Right lobe of liver (tissue), 6 donors: ENCODE measurements around the gene TIAM2. TPM values are rescaled to one million over a fixed set of nuclear protein-coding genes. Genes with fewer than 3 reads are reported as not detected.
"Not testable (repeated sequence)": the region's sequence is repeated elsewhere in the genome, so short reads cannot be mapped to it uniquely, and the experiment has no call there.

Source experiments
- ATAC-seq, 4 donors: fragments of 200-7000 bp; cut with Tn5 transposase; one replicate each; pipeline ENCODE4 v1.9.1; 2020; ENCODE audit warnings: mild to moderate bottlenecking in 4 of 4, moderate library complexity in 4 of 4
- DNase-seq, 3 donors: peaks; one replicate each; pipeline ENCODE4 v3.0.0-alpha.2; 2020
- H3K27ac ChIP-seq, 3 donors: fragments of 200-600 bp; one replicate each; pipeline ENCODE4 v1.8.0; 2022
- H3K27me3 ChIP-seq, 2 donors: fragments of 200-600 bp; one replicate each; pipeline ENCODE4 v1.8.0; 2022
- H3K36me3 ChIP-seq, 4 donors: fragments of 200-600 bp; sonication (generic) in 1 of 4; one replicate each; pipeline versions ENCODE4 v1.5.1 to v1.8.0; 2017 to 2022; ENCODE audit warnings: control low read depth in 1 of 4
- H3K4me1 ChIP-seq, 4 donors: fragments of 200-600 bp; sonication (generic) in 1 of 4; one replicate each; pipeline versions ENCODE4 v1.5.1 to v1.8.0; 2017 to 2022; ENCODE audit warnings: control low read depth in 1 of 4
- H3K4me3 ChIP-seq, 3 donors: fragments of 200-600 bp; one replicate each; pipeline ENCODE4 v1.8.0; 2022
- H3K9me3 ChIP-seq, 4 donors: fragments of 200-600 bp; sonication (generic) in 1 of 4; one replicate each; pipeline versions ENCODE4 v1.5.1 to v1.8.0; 2017 to 2022; ENCODE audit warnings: control low read depth in 1 of 4
- CTCF ChIP-seq, 4 donors: fragments of 200-600 bp in 3 of 4; fragments of 450-650 bp in 1 of 4; IDR thresholded peaks; one replicate each; pipeline versions ENCODE4 v1.5.1 to v1.8.0; 2016 to 2022; ENCODE audit warnings: antibody characterized with exemption in 4 of 4, mild to moderate bottlenecking in 2 of 4
- POLR2A ChIP-seq: fragments of 450-650 bp; IDR thresholded peaks from one replicate; pipeline ENCODE4 v1.6.1; 2017; ENCODE audit warnings: antibody characterized with exemption, mild to moderate bottlenecking
- WGBS: methylation state at CpG from one replicate; pipeline ENCODE4 v1.1.6; 2018; ENCODE audit warnings: low coverage, low lambda C conversion rate; ENCODE audit not compliant: insufficient coverage; ENCODE audit errors: missing lambda C conversion rate; 5-methylcytosine and 5-hydroxymethylcytosine counted together
- intact Hi-C, 2 donors: fragments of 100-400 bp; cut with DNase I; formaldehyde crosslinking; loops; one replicate each; pipeline versions ENCODE4 v1.11.2 to v1.14.1; 2022
- total RNA-seq, 6 experiments: library from RNA; depleted of rRNA in 2 of 6; stranded (reverse); fragments of >200 nt in 2 of 6; fragmentation: NEBNext Ultra II Directional in 3 of 6; extraction: Animal tissue kit (Norgen Biotek cat#: 25700) in 3 of 6; gene quantifications; one replicate each; pipeline versions ENCODE4 v1.1.0 to v1.2.4, GENCODE V29; 2016 to 2023
- donor health status: DM: no; HTN: yes; CAD: no.
- donor health status: DM: no; HTN: no; CAD: no.
- donor health status: DM: no; HTN: no; CAD: no.
- donor health status: DM: no; HTN: yes; CAD: no.
- donor health status: DM: no; HTN: yes; CAD: no.

Gene TIAM2
- total RNA-seq, 6 experiments from 2014 or later: 1.3 to 4.4 (median 1.7) TPM

- no peak for ATAC-seq
- TF ChIP-seq CTCF (IDR thresholded peaks at IDR 0.05) (no peak), POLR2A (no peak)
- 75% methylated on average over 1 of the region's 1 CpG for WGBS
Observed at GRCh38 chr6:155014137-155014536, 19.0 kb downstream of the TIAM2 start.

GRCh38 chr6:155014670-155015300, 19.7 kb downstream of the TIAM2 start:
- Histone ChIP-seq H3K4me3 (no peak overlapping the region), H3K4me1 (peaks cover 0 to 7% (median 0%) of the 10 kb centered on the region in 4 donors), H3K27ac (no peak overlapping the region), H3K36me3 (no peaks in the 10 kb centered on the region), H3K9me3 (no peaks in the 10 kb centered on the region), H3K27me3 (no peaks in the 10 kb centered on the region)
- no peak for TF ChIP-seq POLR2A
- TF ChIP-seq CTCF (IDR thresholded peaks at IDR 0.05): no peak
- ATAC-seq (no peak), DNase-seq (no peak)
- 88% methylated on average over 3 of the region's 3 CpGs for WGBS
- intact Hi-C loops: no loop called here

More at GRCh38 chr6:155014137-155014536, 19.0 kb downstream of the TIAM2 start:
- intact Hi-C loops: no loop called here
- Histone ChIP-seq H3K9me3 (no peaks in the 10 kb centered on the region), H3K27ac (no peak overlapping the region), H3K27me3 (no peaks in the 10 kb centered on the region), H3K4me3 (no peak overlapping the region), H3K36me3 (no peaks in the 10 kb centered on the region), H3K4me1 (peaks cover 0 to 7% (median 0%) of the 10 kb centered on the region in 4 donors)
- DNase-seq: no peak

- intact Hi-C loops, H3K36me3 ChIP-seq, H3K4me1 ChIP-seq, H3K9me3 ChIP-seq, H3K27ac ChIP-seq, H3K4me3 ChIP-seq, DNase-seq, H3K27me3 ChIP-seq, ATAC-seq: not testable (repeated sequence)
- no CpG with 5 or more reads among the region's 3 CpGs for WGBS
Observed at GRCh38 chr6:155018415-155018814, 23.3 kb downstream of the TIAM2 start.

GRCh38 chr6:155021680-155022079, 26.6 kb downstream of the TIAM2 start:
- no peaks in the 10 kb centered on the region for H3K9me3 ChIP-seq
- H3K27me3 ChIP-seq: no peaks in the 10 kb centered on the region
- WGBS: 68% methylated on average over 5 of the region's 5 CpGs
- ATAC-seq (no peak), DNase-seq (no peak)
- no peak for TF ChIP-seq CTCF (IDR thresholded peaks at IDR 0.05)
- TF ChIP-seq POLR2A: no peak
- H3K4me1 ChIP-seq: no peaks in the 10 kb centered on the region
- no peak overlapping the region for H3K27ac ChIP-seq
- no peak overlapping the region for H3K4me3 ChIP-seq
- intact Hi-C loops: no loop called here
- no peaks in the 10 kb centered on the region for H3K36me3 ChIP-seq

- intact Hi-C loops: no loop called here
- TF ChIP-seq CTCF (IDR thresholded peaks at IDR 0.05) (no peak), POLR2A (no peak)
- Histone ChIP-seq H3K27me3 (no peaks in the 10 kb centered on the region), H3K36me3 (no peaks in the 10 kb centered on the region), H3K9me3 (no peaks in the 10 kb centered on the region), H3K4me3 (no peak overlapping the region), H3K4me1 (no peaks in the 10 kb centered on the region), H3K27ac (no peak overlapping the region)
- ATAC-seq (no peak), DNase-seq (no peak)
- WGBS: 89% methylated on average over 7 of the region's 7 CpGs
Observed at GRCh38 chr6:155022721-155023120, 27.6 kb downstream of the TIAM2 start.
